HG03066 (cell line): Measurements from ENCODE around the gene NEMP1.
A peak's percentile ranks its signal among the peaks of the same experiment; 100 is the strongest.
"Not testable (repeated sequence)": the region's sequence is repeated elsewhere in the genome, so short reads cannot be mapped to it uniquely, and the experiment has no call there.

Experiments
- ATAC-seq: cut with Tn5 transposase; IDR thresholded peaks from one replicate; pipeline ENCODE4 v1.9.1; 2021; ENCODE audit warnings: low read depth; ENCODE audit not compliant: unreplicated experiment

The NEMP1 gene, protein sequence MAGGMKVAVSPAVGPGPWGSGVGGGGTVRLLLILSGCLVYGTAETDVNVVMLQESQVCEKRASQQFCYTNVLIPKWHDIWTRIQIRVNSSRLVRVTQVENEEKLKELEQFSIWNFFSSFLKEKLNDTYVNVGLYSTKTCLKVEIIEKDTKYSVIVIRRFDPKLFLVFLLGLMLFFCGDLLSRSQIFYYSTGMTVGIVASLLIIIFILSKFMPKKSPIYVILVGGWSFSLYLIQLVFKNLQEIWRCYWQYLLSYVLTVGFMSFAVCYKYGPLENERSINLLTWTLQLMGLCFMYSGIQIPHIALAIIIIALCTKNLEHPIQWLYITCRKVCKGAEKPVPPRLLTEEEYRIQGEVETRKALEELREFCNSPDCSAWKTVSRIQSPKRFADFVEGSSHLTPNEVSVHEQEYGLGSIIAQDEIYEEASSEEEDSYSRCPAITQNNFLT

GRCh38 chr12:57078519-57079404 is at the start of gene NEMP1:
NEMP1 (minus strand) TSS chr12:57078791; CDS start chr12:57078745, 46 bp downstream.
- peak; percentile 98 for ATAC-seq

DNA sequence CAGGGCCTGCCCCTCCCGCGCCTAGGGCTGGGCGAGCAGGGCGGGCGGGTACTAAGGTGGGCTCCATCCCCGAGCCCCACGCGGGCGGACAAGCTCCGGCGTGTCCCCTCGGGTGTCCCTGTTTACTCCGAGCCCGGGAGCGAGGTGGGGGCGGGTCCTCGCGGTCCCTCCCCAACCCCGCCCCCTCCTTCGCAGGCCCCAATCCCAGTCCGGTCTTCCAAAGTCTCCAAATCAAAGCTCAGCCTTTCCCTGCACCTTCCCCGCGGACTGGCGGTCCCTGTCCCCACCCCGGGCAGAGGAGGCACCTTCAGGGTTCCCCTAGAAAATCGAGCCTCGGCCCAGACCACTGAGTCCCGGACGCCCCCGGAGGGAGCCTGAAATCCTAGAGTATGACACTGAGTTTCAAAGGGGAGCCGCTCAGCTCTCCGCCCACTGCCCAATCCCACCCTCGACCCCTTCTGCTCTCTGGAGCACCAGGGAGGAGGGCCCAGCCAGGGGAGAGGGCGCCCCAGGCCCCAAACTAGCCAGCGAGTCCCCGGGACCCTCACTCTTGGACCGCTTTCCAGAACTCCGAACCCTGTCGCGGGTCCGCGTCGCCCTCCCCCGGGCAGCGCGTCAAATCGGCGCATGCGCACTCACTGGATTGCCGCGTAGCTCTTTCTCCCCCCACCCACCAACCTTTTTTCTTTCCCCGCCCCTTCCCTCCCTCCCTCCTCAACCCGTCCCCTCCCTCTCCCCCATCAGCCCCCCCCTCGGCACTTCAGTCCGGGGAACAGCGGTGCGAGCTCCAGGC is 49.3 kb upstream of the NEMP1 start, which contains the start of gene LRP1:
LRP1 (plus strand) TSS at position 758 of the 793 bp plus-strand sequence. CDS start 482 bp downstream, outside the sequence.
- ATAC-seq = peak; percentile 34

DNA sequence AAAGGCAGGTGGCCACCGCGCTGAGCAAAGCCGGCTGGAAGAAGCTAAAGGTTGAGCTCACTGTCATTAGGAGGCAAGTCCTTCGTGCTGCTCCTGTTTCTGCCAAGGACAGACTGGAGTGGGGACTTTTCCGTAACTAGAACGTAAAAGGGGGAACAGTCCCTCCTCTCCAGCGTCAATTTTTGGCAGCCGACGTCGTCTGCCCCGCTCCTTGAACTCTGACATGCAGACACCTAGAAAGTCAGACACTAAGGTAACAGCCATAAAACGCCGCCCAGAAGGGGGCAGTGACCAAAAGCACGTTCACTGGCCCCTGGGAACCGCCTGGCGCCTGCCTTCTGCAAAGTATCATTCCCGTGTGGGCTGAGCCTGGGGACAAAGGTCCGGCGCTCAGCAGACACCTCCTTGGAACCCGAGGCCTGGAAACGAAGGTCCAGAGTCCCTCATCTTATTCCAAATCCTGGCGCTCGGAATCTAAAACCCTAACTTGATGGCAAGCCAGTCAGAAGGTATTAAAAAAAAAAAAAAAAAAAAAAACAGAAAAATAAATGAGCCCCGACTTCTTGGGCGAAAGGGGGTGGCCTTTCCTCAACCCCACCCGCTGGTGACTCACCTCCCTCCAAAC is 48.6 kb upstream of the NEMP1 start:
- peak; percentile 55 for ATAC-seq

DNA sequence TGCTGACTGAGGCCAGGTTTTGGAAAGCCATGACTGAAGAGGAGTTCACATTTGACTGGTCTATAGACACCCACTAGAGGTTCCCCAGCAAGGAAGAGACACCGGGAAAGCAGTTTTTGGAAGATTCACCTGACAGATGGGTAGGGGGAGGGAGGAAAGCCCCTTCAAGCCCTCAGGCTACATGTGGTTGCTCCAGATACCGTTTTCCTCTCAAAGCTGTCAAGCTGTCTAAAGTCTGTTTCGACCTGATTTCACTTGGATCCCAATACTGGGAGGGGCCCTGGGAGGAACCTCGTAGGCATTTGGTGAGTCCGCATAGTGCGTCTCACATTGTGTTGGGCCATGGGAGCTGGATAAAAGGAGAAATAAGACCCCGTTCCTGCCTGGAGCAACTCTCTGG is 48.0 kb upstream of the NEMP1 start:
- ATAC-seq = no peak

DNA sequence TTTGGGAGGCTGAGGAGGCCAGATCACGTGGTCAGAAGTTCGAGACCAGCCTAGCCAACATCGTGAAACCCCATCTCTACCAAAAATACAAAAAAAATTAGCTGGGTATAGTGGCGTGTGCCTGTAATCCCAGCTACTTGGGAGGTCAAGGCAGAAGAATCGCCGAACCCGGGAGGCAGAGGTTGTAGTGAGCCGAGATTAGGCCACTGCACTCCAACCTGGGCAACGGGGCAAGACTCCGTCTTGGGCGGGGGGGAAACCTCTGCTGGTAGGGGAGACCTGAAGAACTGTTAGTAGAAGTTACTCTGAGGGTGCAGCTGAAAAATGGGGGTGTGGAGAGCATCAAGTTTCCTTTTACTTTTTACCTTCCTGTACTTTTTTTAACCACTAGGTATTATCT is 47.5 kb upstream of the NEMP1 start:
- ATAC-seq = no peak

GRCh38 chr12:57124261-57124877 is 45.8 kb upstream of the NEMP1 start:
- ATAC-seq = no peak

DNA sequence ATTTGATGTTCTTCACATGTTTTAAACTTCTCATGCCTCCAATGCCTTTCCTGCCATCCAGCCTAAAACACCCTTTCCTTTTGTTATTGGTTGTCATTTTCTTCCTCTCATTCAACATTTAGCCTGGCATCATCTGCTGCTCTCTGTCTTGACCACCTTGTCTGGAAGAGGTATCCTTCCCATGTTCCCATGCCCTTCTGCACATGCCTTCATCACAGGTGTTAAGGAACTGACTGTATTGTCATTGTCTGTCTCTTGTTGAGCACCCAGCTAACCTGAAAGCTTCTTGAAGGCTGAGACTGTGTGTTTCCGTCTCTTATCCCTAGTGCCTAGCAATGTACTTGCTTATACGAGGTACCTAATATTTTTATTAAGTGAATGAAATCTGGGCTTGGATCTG is 45.2 kb upstream of the NEMP1 start:
- no peak for ATAC-seq

DNA sequence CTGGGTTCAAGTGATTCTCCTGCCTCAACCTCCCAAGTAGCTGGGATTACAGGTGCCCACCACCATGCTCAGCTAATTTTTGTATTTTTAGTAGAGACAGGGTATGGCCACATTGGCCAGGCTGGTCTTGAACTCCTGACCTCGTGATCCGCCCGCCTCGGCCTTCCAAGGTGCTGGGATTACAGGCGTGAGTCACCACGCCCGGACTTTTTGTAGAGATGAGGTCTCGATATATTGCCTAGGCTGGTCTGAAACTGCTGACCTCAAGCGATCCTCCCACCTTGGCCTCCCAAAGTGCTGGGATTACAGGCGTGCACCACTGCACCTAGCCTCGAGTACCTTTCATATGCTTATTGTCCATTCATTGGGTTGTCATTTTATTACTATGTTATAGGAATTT is 42.1 kb upstream of the NEMP1 start:
- ATAC-seq = not testable (repeated sequence)

DNA sequence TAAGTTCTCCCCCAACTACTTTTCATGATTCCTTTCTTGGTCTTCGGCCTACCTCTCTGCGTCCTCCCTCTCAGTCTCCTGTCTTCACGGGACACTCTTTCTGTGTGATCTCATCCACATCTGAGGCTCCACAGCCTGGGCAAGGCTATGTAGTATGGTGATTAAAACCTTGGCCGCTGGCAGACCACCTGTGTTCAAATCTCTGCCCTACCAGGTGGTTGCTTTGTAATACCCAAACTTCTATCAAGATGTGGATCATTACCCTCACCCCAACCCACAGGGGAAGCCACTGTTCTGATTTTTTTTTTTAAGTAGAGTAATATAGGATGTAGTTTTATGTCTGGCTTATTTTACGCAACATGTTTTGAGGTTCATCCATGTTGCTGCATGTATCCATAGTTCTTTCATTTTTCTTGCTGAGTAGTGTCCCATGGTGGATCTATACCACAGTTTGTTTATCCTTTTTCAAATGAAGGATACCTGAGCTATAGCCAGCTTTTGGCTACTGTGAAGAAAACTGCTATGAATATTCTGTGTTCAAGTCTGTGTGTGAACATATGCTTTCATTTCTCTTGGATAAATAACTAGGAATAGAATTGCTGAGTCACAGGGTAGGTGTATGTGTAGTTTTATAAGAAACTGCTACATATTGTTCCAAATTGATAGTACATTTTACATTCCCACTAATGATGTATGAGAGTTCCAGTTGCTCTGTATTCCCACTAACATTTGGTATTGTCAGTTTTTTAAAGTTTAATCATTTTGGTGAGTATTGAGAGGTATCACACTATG is 40.9 kb upstream of the NEMP1 start:
- no peak for ATAC-seq

GRCh38 chr12:57118711-57119271 is 40.2 kb upstream of the NEMP1 start:
- no peak for ATAC-seq

DNA sequence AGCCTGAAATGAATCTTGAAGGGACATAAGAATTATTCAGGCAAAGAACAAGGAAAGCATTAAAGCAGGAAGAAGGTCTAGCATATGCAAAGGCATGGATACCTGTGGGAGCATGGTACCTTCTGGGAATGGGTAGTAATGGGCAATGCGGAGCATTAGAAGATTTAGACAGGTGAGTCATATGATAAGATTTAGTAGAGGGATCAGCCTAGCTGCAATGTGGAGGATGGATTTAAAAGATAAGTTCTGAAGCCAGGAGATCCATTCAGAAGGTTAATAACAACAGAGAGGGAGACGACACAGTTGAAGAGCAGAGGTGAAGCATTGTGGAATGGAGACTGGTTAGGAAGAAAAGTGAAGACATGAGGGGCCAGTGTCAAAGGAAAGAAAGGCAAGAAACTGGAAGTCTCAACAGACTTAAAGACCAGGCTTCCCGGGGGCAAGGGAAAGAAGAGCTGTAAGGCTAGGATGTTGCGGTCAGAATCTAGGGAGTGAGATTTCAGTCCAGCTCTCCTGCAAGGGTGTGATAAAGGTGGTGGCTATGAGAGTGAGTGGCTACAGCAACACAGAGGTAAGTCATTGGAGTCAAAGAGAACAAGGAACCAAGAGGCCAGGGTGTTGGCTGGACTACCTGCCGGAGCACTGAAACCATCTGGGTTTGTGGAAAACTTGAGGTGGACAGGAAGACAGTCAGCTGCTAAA is 38.1 kb upstream of the NEMP1 start:
- ATAC-seq = no peak

GRCh38 chr12:57112492-57113294 is 34.1 kb upstream of the NEMP1 start:
- ATAC-seq = no peak

GRCh38 chr12:57111031-57111734 is 32.6 kb upstream of the NEMP1 start, which contains the start of gene STAT6:
STAT6 (minus strand) TSS chr12:57111362; CDS start chr12:57108278, 3,084 bp downstream.
- peak; percentile 54 for ATAC-seq

GRCh38 chr12:57110104-57111030 is 31.8 kb upstream of the NEMP1 start:
- ATAC-seq = no peak
